ENCODE results near the gene ROR2.

ROR2 gene

DNA sequence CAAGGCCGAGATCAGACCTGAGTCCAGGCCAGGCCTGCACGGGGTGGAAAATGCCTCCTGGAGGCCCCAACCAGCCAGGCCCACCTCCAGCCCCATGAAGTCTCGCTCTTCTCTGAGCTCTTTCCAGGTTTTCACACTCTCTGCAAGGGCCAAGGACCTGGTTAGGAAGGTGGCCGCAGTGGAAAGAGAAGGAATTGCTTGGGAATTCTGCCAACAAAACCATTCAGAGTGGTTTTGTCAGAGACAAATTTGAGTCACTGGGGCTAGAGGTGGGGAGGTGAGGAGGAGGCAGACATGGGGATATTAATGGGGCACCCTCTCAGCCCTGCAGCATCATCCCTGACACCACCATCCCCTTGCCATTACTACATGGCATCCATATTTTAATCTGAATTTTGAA lies 261.0 kb downstream of the ROR2 start:
- Mint-ChIP-seq H3K27ac (no peak overlapping the region), H3K9me3 (no peaks in the 10 kb centered on the region), H3K4me1 (no peaks in the 10 kb centered on the region), H3K36me3 (no peaks in the 10 kb centered on the region), H3K4me3 (no peak overlapping the region), H3K27me3 (peaks cover 17% of the 10 kb centered on the region)
- no peak for DNase-seq
- CTCF ChIA-PET = no interaction called here

GRCh38 chr9:91683269-91683668 lies 266.8 kb downstream of the ROR2 start:
- H3K4me1 Mint-ChIP-seq = peaks cover 4% of the 10 kb centered on the region
- peaks cover 31% of the 10 kb centered on the region for H3K27me3 Mint-ChIP-seq
- no peaks in the 10 kb centered on the region for H3K9me3 Mint-ChIP-seq
- CTCF ChIA-PET = interaction anchor here (0.9 to 2.1 kb wide), 4 partner anchors 44 to 771 kb away, joined by 3 to 12 read pairs (median 4); no protein-coding TSS in a partner anchor
- no peak overlapping the region for H3K4me3 Mint-ChIP-seq
- no peaks in the 10 kb centered on the region for H3K36me3 Mint-ChIP-seq
- H3K27ac Mint-ChIP-seq = no peak overlapping the region
- no peak for DNase-seq

DNA sequence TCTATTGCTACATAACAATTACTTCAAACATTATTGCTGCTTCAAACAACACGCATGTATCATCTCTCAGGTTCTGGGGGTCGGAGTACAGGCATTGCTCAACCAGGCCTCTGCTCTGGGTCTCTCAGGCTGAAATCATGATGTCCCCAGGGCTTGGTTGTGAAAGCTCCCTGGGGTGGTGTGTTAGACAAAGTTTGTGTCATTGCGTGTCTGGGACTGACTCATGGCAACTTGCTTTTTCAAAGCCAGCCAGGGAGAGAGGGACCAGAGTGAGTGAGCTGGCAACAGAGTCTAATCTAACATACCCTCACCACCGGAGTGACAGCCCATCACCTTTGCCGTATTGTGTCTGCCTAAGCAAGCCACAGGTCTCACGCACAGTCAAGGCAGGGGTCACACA lies 267.2 kb downstream of the ROR2 start:
- no peak overlapping the region for H3K4me3 Mint-ChIP-seq

GRCh38 chr9:91681461-91682305 lies 268.3 kb downstream of the ROR2 start:
- CTCF ChIA-PET = interaction anchor here (0.6 to 2.1 kb wide), 4 partner anchors 19 to 767 kb away, joined by 3 to 12 read pairs (median 6); no protein-coding TSS in a partner anchor
- Mint-ChIP-seq H3K36me3 (no peaks in the 10 kb centered on the region), H3K4me1 (peaks cover 4% of the 10 kb centered on the region), H3K4me3 (no peak overlapping the region), H3K27me3 (peaks cover 31% of the 10 kb centered on the region), H3K27ac (no peak overlapping the region), H3K9me3 (no peaks in the 10 kb centered on the region)
- DNase-seq = peak; percentile 77

More for the DNA sequence above, 267.2 kb downstream of the ROR2 start:
- Mint-ChIP-seq H3K27ac (no peak overlapping the region), H3K9me3 (no peaks in the 10 kb centered on the region), H3K4me1 (peaks cover 4% of the 10 kb centered on the region), H3K36me3 (no peaks in the 10 kb centered on the region), H3K27me3 (peaks cover 31% of the 10 kb centered on the region)
- DNase-seq = no peak
- CTCF ChIA-PET = interaction anchor here (0.9 to 2.1 kb wide), 4 partner anchors 44 to 771 kb away, joined by 3 to 12 read pairs (median 4); no protein-coding TSS in a partner anchor

GRCh38 chr9:91680998-91681397 lies 269.0 kb downstream of the ROR2 start:
- peaks cover 4% of the 10 kb centered on the region for H3K4me1 Mint-ChIP-seq
- no peak overlapping the region for H3K27ac Mint-ChIP-seq
- no peak for DNase-seq
- peaks cover 36% of the 10 kb centered on the region for H3K27me3 Mint-ChIP-seq
- no peaks in the 10 kb centered on the region for H3K9me3 Mint-ChIP-seq
- CTCF ChIA-PET = interaction anchor here (0.6 to 2.0 kb wide), 3 partner anchors 19 to 766 kb away, joined by 3 to 8 read pairs (median 3); no protein-coding TSS in a partner anchor
- H3K4me3 Mint-ChIP-seq = no peak overlapping the region
- no peaks in the 10 kb centered on the region for H3K36me3 Mint-ChIP-seq

DNA sequence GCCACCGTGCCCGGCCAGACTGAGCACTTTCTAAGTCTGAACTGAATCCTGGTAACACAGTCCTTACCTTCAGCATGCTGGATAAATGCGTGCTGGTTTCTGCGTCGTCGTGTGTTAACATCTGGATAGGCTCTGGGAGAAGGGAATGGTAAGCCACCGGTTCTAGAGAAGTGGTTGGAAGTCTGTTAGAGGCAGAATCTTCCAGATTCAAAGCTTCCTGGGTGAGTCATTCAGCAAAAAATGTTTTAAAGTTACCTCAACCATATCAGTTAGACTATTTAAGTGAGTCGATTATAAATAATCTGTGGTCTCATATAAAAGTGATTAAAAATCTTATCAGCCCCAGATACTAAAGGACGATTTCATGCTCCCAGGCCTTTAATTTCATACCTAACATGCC lies 269.9 kb downstream of the ROR2 start:
- peaks cover 36% of the 10 kb centered on the region for H3K27me3 Mint-ChIP-seq
- no peaks in the 10 kb centered on the region for H3K36me3 Mint-ChIP-seq
- H3K27ac Mint-ChIP-seq = no peak overlapping the region
- no peak for DNase-seq
- no peaks in the 10 kb centered on the region for H3K9me3 Mint-ChIP-seq
- peaks cover 4% of the 10 kb centered on the region for H3K4me1 Mint-ChIP-seq
- CTCF ChIA-PET = interaction anchor here (2.0 kb wide), 1 partner anchor 765 kb away, joined by 8 read pairs; no protein-coding TSS in a partner anchor
- H3K4me3 Mint-ChIP-seq = no peak overlapping the region

GRCh38 chr9:91678807-91679580 lies 271.0 kb downstream of the ROR2 start:
- H3K36me3 Mint-ChIP-seq = no peaks in the 10 kb centered on the region
- no peaks in the 10 kb centered on the region for H3K9me3 Mint-ChIP-seq
- peaks cover 4% of the 10 kb centered on the region for H3K4me1 Mint-ChIP-seq
- DNase-seq = no peak
- CTCF ChIA-PET = no interaction called here
- H3K4me3 Mint-ChIP-seq = no peak overlapping the region
- H3K27ac Mint-ChIP-seq = no peak overlapping the region
- H3K27me3 Mint-ChIP-seq = peaks cover 36% of the 10 kb centered on the region

DNA sequence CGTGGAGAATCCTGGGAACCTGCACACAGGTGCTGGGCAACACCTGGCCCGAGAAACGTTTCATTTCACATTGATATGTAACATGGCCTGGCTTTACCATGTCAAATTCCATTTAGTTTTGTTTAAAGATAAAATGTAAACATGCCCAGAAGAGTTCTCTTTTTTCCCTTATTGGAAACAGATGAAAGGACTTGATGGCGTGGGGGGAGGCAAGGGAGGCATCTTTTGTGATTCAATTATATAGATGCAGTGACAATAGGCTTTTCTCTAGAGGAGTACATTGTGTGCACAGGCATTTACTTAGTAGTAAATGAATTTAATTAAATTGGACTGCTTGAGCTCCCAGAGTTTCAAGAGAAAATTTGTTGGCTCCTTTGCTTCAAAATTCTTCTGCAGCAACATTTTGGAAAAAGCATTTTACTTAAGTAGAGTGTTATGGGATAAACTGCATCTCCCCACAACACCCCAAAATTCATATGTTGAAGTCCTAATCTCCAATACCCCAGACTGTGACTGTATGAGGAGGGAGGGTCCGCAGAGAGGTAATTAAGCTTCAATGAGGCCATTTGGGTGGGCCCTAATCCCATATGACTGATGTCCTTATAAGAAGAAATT lies 272.1 kb downstream of the ROR2 start:
- no peak for DNase-seq
- Mint-ChIP-seq H3K9me3 (no peaks in the 10 kb centered on the region), H3K27ac (no peak overlapping the region), H3K36me3 (no peaks in the 10 kb centered on the region), H3K4me3 (no peak overlapping the region), H3K4me1 (peaks cover 4% of the 10 kb centered on the region), H3K27me3 (peaks cover 33% of the 10 kb centered on the region)
- CTCF ChIA-PET = no interaction called here

DNA sequence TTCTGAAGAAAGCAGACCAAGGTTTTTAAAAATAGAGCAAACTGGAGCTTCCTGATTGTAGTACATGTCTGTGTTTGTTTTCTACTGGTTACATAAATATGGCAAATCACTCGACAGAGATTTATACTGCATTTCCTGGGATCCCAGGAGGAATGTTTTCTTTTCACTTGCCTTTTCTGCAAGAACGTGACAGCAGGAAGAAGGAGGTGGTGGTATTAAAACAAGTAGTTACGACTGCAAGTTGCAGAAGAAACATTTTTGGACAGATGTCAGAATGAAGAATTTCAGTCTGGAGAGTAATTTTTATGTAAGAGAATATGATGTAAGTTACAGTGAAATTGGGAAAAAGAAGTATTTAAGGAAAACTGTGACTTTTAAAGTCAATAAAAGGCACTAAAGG lies 272.7 kb downstream of the ROR2 start:
- Mint-ChIP-seq H3K9me3 (no peaks in the 10 kb centered on the region), H3K27me3 (peaks cover 29% of the 10 kb centered on the region), H3K27ac (no peak overlapping the region), H3K4me3 (no peak overlapping the region), H3K4me1 (peaks cover 4% of the 10 kb centered on the region), H3K36me3 (no peaks in the 10 kb centered on the region)
- DNase-seq = no peak
- CTCF ChIA-PET = no interaction called here

GRCh38 chr9:91676046-91676445 lies 274.0 kb downstream of the ROR2 start:
- no peak overlapping the region for H3K4me3 Mint-ChIP-seq
- no peaks in the 10 kb centered on the region for H3K36me3 Mint-ChIP-seq
- H3K27ac Mint-ChIP-seq = no peak overlapping the region
- no peaks in the 10 kb centered on the region for H3K4me1 Mint-ChIP-seq
- CTCF ChIA-PET = no interaction called here
- no peaks in the 10 kb centered on the region for H3K9me3 Mint-ChIP-seq
- H3K27me3 Mint-ChIP-seq = peaks cover 20% of the 10 kb centered on the region
- DNase-seq = no peak

DNA sequence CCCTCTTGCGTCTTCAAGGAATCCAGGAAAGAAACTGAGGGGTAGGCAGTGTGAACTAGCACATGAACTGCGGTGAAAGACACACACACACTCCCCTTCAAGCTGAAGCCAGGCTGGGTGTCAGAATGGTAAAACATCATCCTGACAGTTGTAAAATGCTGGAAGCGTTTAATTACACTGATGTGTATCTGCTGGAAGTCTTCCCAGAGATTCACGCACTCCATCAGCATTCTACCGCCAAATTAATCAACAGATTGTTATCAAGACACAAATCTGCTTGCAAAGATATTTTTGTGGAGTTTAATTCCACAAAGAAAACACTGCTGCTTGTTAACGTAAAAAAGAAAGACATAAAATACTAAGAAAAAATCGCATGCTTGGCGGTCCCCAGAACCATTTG lies 285.4 kb downstream of the ROR2 start:
- no peak overlapping the region for H3K4me3 Mint-ChIP-seq
- H3K36me3 Mint-ChIP-seq = no peaks in the 10 kb centered on the region
- H3K4me1 Mint-ChIP-seq = no peaks in the 10 kb centered on the region
- peaks cover 9% of the 10 kb centered on the region for H3K27me3 Mint-ChIP-seq
- no peak for DNase-seq
- no peak overlapping the region for H3K27ac Mint-ChIP-seq
- H3K9me3 Mint-ChIP-seq = no peaks in the 10 kb centered on the region
- CTCF ChIA-PET = no interaction called here

DNA sequence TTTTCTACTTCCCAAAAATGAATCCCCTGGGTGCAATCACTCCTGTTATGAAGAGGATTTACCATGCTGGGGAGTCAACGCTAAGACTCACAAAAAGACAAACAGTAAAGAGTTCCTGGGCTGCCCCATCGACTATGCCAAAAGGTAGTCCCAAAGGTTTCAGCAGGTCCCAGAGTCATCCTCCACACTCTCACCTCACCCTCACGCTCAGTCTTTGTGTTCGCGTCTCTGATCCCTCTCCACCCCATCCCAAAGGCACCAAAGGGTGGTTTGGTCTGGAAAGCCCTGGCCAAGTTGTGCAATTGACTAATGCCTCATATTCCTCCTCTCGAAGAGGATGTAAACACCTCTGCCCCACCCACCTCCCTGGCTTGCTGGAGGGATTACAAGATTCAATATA lies 286.2 kb downstream of the ROR2 start:
- CTCF ChIA-PET = interaction anchor here (0.6 kb wide), 1 partner anchor 14 kb away, joined by 3 read pairs; no protein-coding TSS in a partner anchor
- no peak for DNase-seq
- peaks cover 9% of the 10 kb centered on the region for H3K27me3 Mint-ChIP-seq
- H3K4me1 Mint-ChIP-seq = no peaks in the 10 kb centered on the region
- no peak overlapping the region for H3K27ac Mint-ChIP-seq
- H3K9me3 Mint-ChIP-seq = no peaks in the 10 kb centered on the region
- no peak overlapping the region for H3K4me3 Mint-ChIP-seq
- no peaks in the 10 kb centered on the region for H3K36me3 Mint-ChIP-seq

GRCh38 chr9:91661451-91661850 lies 288.6 kb downstream of the ROR2 start:
- CTCF ChIA-PET = no interaction called here
- H3K27me3 Mint-ChIP-seq = peaks cover 13% of the 10 kb centered on the region
- H3K27ac Mint-ChIP-seq = no peak overlapping the region
- no peak overlapping the region for H3K4me3 Mint-ChIP-seq
- H3K36me3 Mint-ChIP-seq = no peaks in the 10 kb centered on the region
- no peaks in the 10 kb centered on the region for H3K4me1 Mint-ChIP-seq
- H3K9me3 Mint-ChIP-seq = no peaks in the 10 kb centered on the region
- DNase-seq = no peak

DNA sequence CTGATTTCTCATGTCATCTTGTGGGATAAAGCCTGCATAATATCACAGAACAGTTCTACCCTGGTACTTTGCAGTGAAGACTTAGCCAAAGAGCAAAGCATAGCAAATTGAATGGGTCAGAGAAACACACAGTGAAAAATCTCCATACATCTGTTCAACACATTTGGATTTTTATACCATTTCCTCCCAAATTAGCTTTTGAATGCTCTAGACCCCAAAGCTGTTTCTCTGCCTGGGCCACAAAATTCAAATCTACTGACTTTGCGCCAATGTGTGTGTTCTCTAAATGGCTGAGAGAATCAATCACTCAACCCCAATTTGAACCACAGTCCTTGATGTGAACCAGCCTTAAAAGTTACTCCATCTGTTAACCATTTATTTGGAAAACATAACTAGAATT lies 289.5 kb downstream of the ROR2 start:
- H3K4me1 Mint-ChIP-seq = no peaks in the 10 kb centered on the region
- H3K27me3 Mint-ChIP-seq = peaks cover 13% of the 10 kb centered on the region
- H3K4me3 Mint-ChIP-seq = no peak overlapping the region
- H3K27ac Mint-ChIP-seq = no peak overlapping the region
- CTCF ChIA-PET = interaction anchor here (0.7 kb wide), 1 partner anchor 675 kb away, joined by 3 read pairs; no protein-coding TSS in a partner anchor
- H3K36me3 Mint-ChIP-seq = no peaks in the 10 kb centered on the region
- no peaks in the 10 kb centered on the region for H3K9me3 Mint-ChIP-seq
- no peak for DNase-seq
